KMS-11 (cell line): Measurements from ENCODE around the gene PMEPA1.

Source experiments
- H2AFZ ChIP-seq: fragments of 200-600 bp; sonication (generic); 2 replicates; pipeline ENCODE4 v1.6.1; 2016; ENCODE audit warnings: antibody characterized with exemption, mixed run types, low read depth
- H3K27ac ChIP-seq: fragments of 200-600 bp; sonication (generic); 2 replicates; pipeline ENCODE4 v1.6.1; 2016; ENCODE audit warnings: mild to moderate bottlenecking, mixed run types
- H3K27me3 ChIP-seq: fragments of 200-600 bp; sonication (generic); 2 replicates; pipeline ENCODE4 v1.6.1; 2017; ENCODE audit warnings: mild to moderate bottlenecking, low read depth, mixed run types, moderate library complexity; ENCODE audit not compliant: insufficient read depth
- H3K36me3 ChIP-seq: fragments of 200-600 bp; sonication (generic); 2 replicates; pipeline ENCODE4 v1.6.1; 2017; ENCODE audit warnings: mild to moderate bottlenecking, mixed run types; ENCODE audit not compliant: insufficient read depth
- H3K4me1 ChIP-seq: fragments of 200-600 bp; sonication (generic); 2 replicates; pipeline ENCODE4 v1.6.1; 2016; ENCODE audit warnings: mild to moderate bottlenecking, low read depth, mixed run types; ENCODE audit not compliant: poor library complexity, severe bottlenecking
- H3K4me2 ChIP-seq: fragments of 200-600 bp; sonication (generic); 2 replicates; pipeline ENCODE4 v1.7.0; 2016; ENCODE audit warnings: mild to moderate bottlenecking, mixed run types
- H3K4me3 ChIP-seq: fragments of 200-600 bp; sonication (generic); IDR thresholded peaks from 2 replicates; pipeline ENCODE4 v1.6.1; 2017; ENCODE audit warnings: low read depth, low read length, mixed read lengths; ENCODE audit not compliant: insufficient read depth
- H3K79me2 ChIP-seq: fragments of 200-600 bp; sonication (generic); 2 replicates; pipeline ENCODE4 v1.6.1; 2016; ENCODE audit warnings: low read depth, mixed run types; ENCODE audit not compliant: insufficient read depth
- H3K9ac ChIP-seq: fragments of 200-600 bp; sonication (generic); 2 replicates; pipeline ENCODE4 v1.6.1; 2016; ENCODE audit warnings: mild to moderate bottlenecking, mixed run types
- H4K20me1 ChIP-seq: fragments of 200-600 bp; sonication (generic); 2 replicates; pipeline ENCODE4 v1.6.1; 2016; ENCODE audit warnings: mild to moderate bottlenecking, mixed run types; ENCODE audit not compliant: insufficient read depth
- CTCF ChIP-seq: fragments of 200-600 bp; sonication (generic); conservative IDR thresholded peaks from 2 replicates; pipeline ENCODE4 v1.6.1; 2017; ENCODE audit warnings: low read depth, mild to moderate bottlenecking, antibody characterized with exemption, low read length, moderate library complexity, mixed read lengths

The PMEPA1 gene

GRCh38 chr20:57622201-57622570, 87.6 kb downstream of the PMEPA1 start:
- Histone ChIP-seq H3K4me2 (peak overlapping the region; percentile 55; the same call in 1 of the 2 replicates), H2AFZ (no peak overlapping the region), H3K79me2 (no peaks in the 10 kb centered on the region), H3K9ac (no peak overlapping the region), H3K36me3 (no peaks in the 10 kb centered on the region), H3K27ac (no peak overlapping the region; the same call in 1 of the 2 replicates), H3K4me1 (peaks cover 52% of the 10 kb centered on the region), H3K27me3 (no peaks in the 10 kb centered on the region), H4K20me1 (no peaks in the 10 kb centered on the region), H3K4me3 (no peak overlapping the region)
- TF ChIP-seq CTCF: no peak

- TF ChIP-seq CTCF: no peak; the same call in 1 of the 2 replicates
- H2AFZ ChIP-seq: peak overlapping the region; percentile 28; the same call in 1 of the 2 replicates
- peak overlapping the region; percentile 89 for H3K27ac ChIP-seq
- peak overlapping the region; percentile 56; the same call in 1 of the 2 replicates for H3K9ac ChIP-seq
- no peaks in the 10 kb centered on the region for H3K36me3 ChIP-seq
- peaks cover 58% of the 10 kb centered on the region for H3K4me1 ChIP-seq
- peak overlapping the region; percentile 55 for H3K4me2 ChIP-seq
- H3K79me2 ChIP-seq: no peaks in the 10 kb centered on the region
- no peaks in the 10 kb centered on the region for H4K20me1 ChIP-seq
- H3K4me3 ChIP-seq: no peak overlapping the region
- H3K27me3 ChIP-seq: no peaks in the 10 kb centered on the region
Observed at GRCh38 chr20:57621421-57622200, 88.2 kb downstream of the PMEPA1 start.

- Histone ChIP-seq H3K36me3 (no peaks in the 10 kb centered on the region), H3K9ac (peak overlapping the region; percentile 56; the same call in 1 of the 2 replicates), H3K27me3 (no peaks in the 10 kb centered on the region), H3K4me1 (peaks cover 64% of the 10 kb centered on the region), H3K4me2 (peak overlapping the region; percentile 55), H3K4me3 (no peak overlapping the region), H3K27ac (peak overlapping the region; percentile 89), H3K79me2 (no peaks in the 10 kb centered on the region), H4K20me1 (no peaks in the 10 kb centered on the region), H2AFZ (peak overlapping the region; percentile 28)
- TF ChIP-seq CTCF: no peak
Observed at GRCh38 chr20:57620999-57621398, 88.8 kb downstream of the PMEPA1 start.

- H3K36me3 ChIP-seq: no peaks in the 10 kb centered on the region
- peak within 1 kb of the TSS; percentile 99 for H3K4me2 ChIP-seq
- no peaks in the 10 kb centered on the region for H3K27me3 ChIP-seq
- H3K4me1 ChIP-seq: peaks cover 69% of the 10 kb centered on the region
- peak within 1 kb of the TSS; percentile 41 for H2AFZ ChIP-seq
- H3K27ac ChIP-seq: peak within 1 kb of the TSS; percentile 89
- no peak for TF ChIP-seq CTCF
- H3K79me2 ChIP-seq: no peaks in the 10 kb centered on the region
- peak within 1 kb of the TSS; percentile 70 for H3K9ac ChIP-seq
- no peak within 1 kb of the TSS for H3K4me3 ChIP-seq
- H4K20me1 ChIP-seq: no peaks in the 10 kb centered on the region
Observed at GRCh38 chr20:57620274-57620990, 89.4 kb downstream of the PMEPA1 start, which contains the start of gene ZBP1. TSS of gene ZBP1 (minus strand) at chr20:57620426. CDS start at chr20:57620295, 131 bp downstream.
